Panc1 (cell line): ENCODE data around the gene TRRAP. TPM values are rescaled to one million over a fixed set of nuclear protein-coding genes. Genes with fewer than 3 reads are reported as not detected.

ENCODE experiments used
- ATAC-seq: fragments of 200-7000 bp; cut with Tn5 transposase; 2 replicates; pipeline ENCODE4 v1.9.1; 2020; ENCODE audit warnings: mild to moderate bottlenecking, moderate library complexity
- BruUV-seq: library from RNA; stranded (reverse); fragments of 400-500 nt; replicated peaks from 2 replicates; lab custom pipeline; 2021; lab: Mats Ljungman, UMichigan
- CTCF ChIA-PET: fragments of 300-600 bp; sonication (Branson Sonifier 250); formaldehyde crosslinking; loops from one replicate; lab custom pipeline; 2022; ENCODE audit warnings: antibody characterized with exemption; lab: Charles Lee
- POLR2A ChIA-PET: fragments of 300-600 bp; sonication (Branson Sonifier 250); formaldehyde crosslinking; loops from one replicate; lab custom pipeline; 2022; ENCODE audit warnings: antibody characterized with exemption; lab: Charles Lee
- DNase-seq: peaks from one replicate; pipeline ENCODE4 v3.0.0-alpha.2; 2010; ENCODE audit warnings: low read depth, low spot score
- H3K27ac ChIP-seq: 2 replicates; pipeline ENCODE4 v1.5.1; 2011; ENCODE audit warnings: mild to moderate bottlenecking, low read length, inconsistent platforms
- H3K27me3 ChIP-seq: fragments of 200-500 bp; sonication (Bioruptor generic); 2 replicates; pipeline ENCODE4 v1.6.0; 2014; ENCODE audit warnings: low read length, inconsistent platforms; ENCODE audit not compliant: control insufficient read depth, insufficient read depth
- H3K36me3 ChIP-seq: fragments of 200-500 bp; sonication (Bioruptor generic); 2 replicates; pipeline ENCODE4 v1.5.1; 2014; ENCODE audit warnings: inconsistent platforms, mild to moderate bottlenecking, low read length, moderate library complexity; ENCODE audit not compliant: control insufficient read depth, insufficient read depth
- H3K4me1 ChIP-seq: 2 replicates; pipeline ENCODE4 v1.5.1; 2011; ENCODE audit warnings: inconsistent platforms, mild to moderate bottlenecking, low read length, moderate library complexity; ENCODE audit not compliant: control insufficient read depth, insufficient read depth
- H3K4me3 ChIP-seq, 2 experiments: 2 replicates each; pipeline ENCODE4 v1.5.1; 2011 to 2012; ENCODE audit warnings: low read depth in 2 of 2, low read length in 2 of 2, mild to moderate bottlenecking in 2 of 2, inconsistent platforms in 1 of 2, moderate library complexity in 1 of 2
- H3K9me3 ChIP-seq: fragments of 200-500 bp; sonication (Bioruptor generic); 2 replicates; pipeline ENCODE4 v1.5.1; 2014; ENCODE audit warnings: low read depth, mild to moderate bottlenecking, inconsistent platforms, low read length, moderate library complexity; ENCODE audit not compliant: control insufficient read depth, insufficient read depth
- CTCF ChIP-seq: fragments of 450-650 bp; IDR thresholded peaks from 2 replicates; pipeline ENCODE4 v1.5.1; 2017; ENCODE audit warnings: mild to moderate bottlenecking
- POLR2AphosphoS5 ChIP-seq: IDR thresholded peaks from 2 replicates; pipeline ENCODE4 v1.6.1; 2012; ENCODE audit warnings: mild to moderate bottlenecking, low read depth, low read length, moderate library complexity
- REST ChIP-seq, 2 experiments: IDR thresholded peaks; 2 replicates each; pipeline ENCODE4 v1.6.1; 2011 to 2012; ENCODE audit warnings: low read depth in 2 of 2, control low read depth in 1 of 2, low read length in 1 of 2, mild to moderate bottlenecking in 1 of 2, moderate library complexity in 1 of 2; ENCODE audit not compliant: insufficient read depth in 1 of 2
- SIN3A ChIP-seq: IDR thresholded peaks from 2 replicates; pipeline ENCODE4 v1.6.1; 2012; ENCODE audit warnings: low read depth, mild to moderate bottlenecking, low read length, moderate library complexity, borderline replicate concordance; ENCODE audit not compliant: insufficient read depth
- TCF7L2 ChIP-seq: IDR thresholded peaks from 2 replicates; pipeline ENCODE4 v1.6.1; 2011; ENCODE audit warnings: mild to moderate bottlenecking, low read depth, low read length, inconsistent platforms
- in situ Hi-C: cut with HindIII; loops from 2 replicates; pipeline ENCODE4 v1.10.0; 2016; ENCODE audit warnings: low sequenced_read_pairs, low pct_unique_long_range_greater_than_20kb
- intact Hi-C: fragments of 100-400 bp; cut with micrococcal nuclease; formaldehyde crosslinking; loops from one replicate; pipeline ENCODE4 v1.10.0; 2022; ENCODE audit not compliant: unreplicated experiment
- total RNA-seq: library from RNA; stranded (reverse); gene quantifications from one replicate; pipeline ENCODE4 v1.2.1, GENCODE V29; 2021; ENCODE audit not compliant: unreplicated experiment

TRRAP gene
- total RNA-seq, 1 experiment from 2014 or later: 44.9 TPM

GRCh38 chr7:99004781-99005500 is 126.6 kb downstream of the TRRAP start:
- CTCF ChIA-PET: no interaction called here
- Histone ChIP-seq H3K4me3 (no peak overlapping the region), H3K9me3 (no peaks in the 10 kb centered on the region), H3K4me1 (no peaks in the 10 kb centered on the region), H3K36me3 (peaks cover 10% of the 10 kb centered on the region), H3K27ac (no peak overlapping the region), H3K27me3 (no peaks in the 10 kb centered on the region)
- intact Hi-C loops (no loop called here), in situ Hi-C loops (no loop called here)
- no TSS peak for BruUV-seq
- ATAC-seq (no peak), DNase-seq (no peak)
- POLR2A ChIA-PET: no interaction called here
- no peak for TF ChIP-seq TCF7L2
- no peak for TF ChIP-seq POLR2AphosphoS5
- TF ChIP-seq SIN3A: no peak
- no peak for TF ChIP-seq CTCF
- TF ChIP-seq REST (IDR thresholded peaks at IDR 0.05; ENCODE audit: insufficient read depth in 1 of 2, low read depth in 2 of 2, low read length in 1 of 2): no peak

- Histone ChIP-seq H3K36me3 (peaks cover 12% of the 10 kb centered on the region), H3K27me3 (no peaks in the 10 kb centered on the region), H3K4me3 (no peak overlapping the region), H3K27ac (no peak overlapping the region), H3K9me3 (no peaks in the 10 kb centered on the region), H3K4me1 (no peaks in the 10 kb centered on the region)
- BruUV-seq: no TSS peak
- ChIA-PET CTCF (no interaction called here), POLR2A (no interaction called here)
- in situ Hi-C loops: no loop called here
- TF ChIP-seq REST (IDR thresholded peaks at IDR 0.05; ENCODE audit: insufficient read depth in 1 of 2, low read depth in 2 of 2, low read length in 1 of 2): no peak
- intact Hi-C loops: no loop called here
- no peak for ATAC-seq
- no peak for DNase-seq
Observed at GRCh38 chr7:99005776-99006175, 127.4 kb downstream of the TRRAP start.
